Neural progenitor cell (in vitro differentiated cells): ENCODE data around the gene GABRA5.

ENCODE experiments used
- EZH2 ChIP-seq: fragments of 200-600 bp; sonication (generic); IDR thresholded peaks from 2 replicates; pipeline ENCODE4 v1.6.1; 2017; ENCODE audit warnings: antibody characterized with exemption, mild to moderate bottlenecking, moderate library complexity
- EZH2phosphoT487 ChIP-seq: fragments of 200-600 bp; sonication (generic); IDR thresholded peaks from 2 replicates; pipeline ENCODE4 v1.6.1; 2017; ENCODE audit warnings: antibody characterized with exemption
- TF ChIP-seq, protein P1 (sequence below): fragments of 200-600 bp; sonication (generic); IDR thresholded peaks from 2 replicates; pipeline ENCODE4 v1.5.1; 2017; ENCODE audit warnings: antibody characterized with exemption, mild to moderate bottlenecking

- TF ChIP-seq, protein P1, sequence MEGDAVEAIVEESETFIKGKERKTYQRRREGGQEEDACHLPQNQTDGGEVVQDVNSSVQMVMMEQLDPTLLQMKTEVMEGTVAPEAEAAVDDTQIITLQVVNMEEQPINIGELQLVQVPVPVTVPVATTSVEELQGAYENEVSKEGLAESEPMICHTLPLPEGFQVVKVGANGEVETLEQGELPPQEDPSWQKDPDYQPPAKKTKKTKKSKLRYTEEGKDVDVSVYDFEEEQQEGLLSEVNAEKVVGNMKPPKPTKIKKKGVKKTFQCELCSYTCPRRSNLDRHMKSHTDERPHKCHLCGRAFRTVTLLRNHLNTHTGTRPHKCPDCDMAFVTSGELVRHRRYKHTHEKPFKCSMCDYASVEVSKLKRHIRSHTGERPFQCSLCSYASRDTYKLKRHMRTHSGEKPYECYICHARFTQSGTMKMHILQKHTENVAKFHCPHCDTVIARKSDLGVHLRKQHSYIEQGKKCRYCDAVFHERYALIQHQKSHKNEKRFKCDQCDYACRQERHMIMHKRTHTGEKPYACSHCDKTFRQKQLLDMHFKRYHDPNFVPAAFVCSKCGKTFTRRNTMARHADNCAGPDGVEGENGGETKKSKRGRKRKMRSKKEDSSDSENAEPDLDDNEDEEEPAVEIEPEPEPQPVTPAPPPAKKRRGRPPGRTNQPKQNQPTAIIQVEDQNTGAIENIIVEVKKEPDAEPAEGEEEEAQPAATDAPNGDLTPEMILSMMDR: no peak
- no peak for TF ChIP-seq EZH2
- TF ChIP-seq EZH2phosphoT487: no peak
Observed at GRCh38 chr15:26981492-26981891, 114.6 kb downstream of the GABRA5 start.
